Measurements from ENCODE around the gene LBP. TPM values are rescaled to one million over a fixed set of nuclear protein-coding genes. Genes with fewer than 3 reads are reported as not detected.
"Not testable (repeated sequence)": the region's sequence is repeated elsewhere in the genome, so short reads cannot be mapped to it uniquely, and the experiment has no call there.

LBP gene
- polyA plus RNA-seq, 3 donors from 2014 or later = not detected

DNA sequence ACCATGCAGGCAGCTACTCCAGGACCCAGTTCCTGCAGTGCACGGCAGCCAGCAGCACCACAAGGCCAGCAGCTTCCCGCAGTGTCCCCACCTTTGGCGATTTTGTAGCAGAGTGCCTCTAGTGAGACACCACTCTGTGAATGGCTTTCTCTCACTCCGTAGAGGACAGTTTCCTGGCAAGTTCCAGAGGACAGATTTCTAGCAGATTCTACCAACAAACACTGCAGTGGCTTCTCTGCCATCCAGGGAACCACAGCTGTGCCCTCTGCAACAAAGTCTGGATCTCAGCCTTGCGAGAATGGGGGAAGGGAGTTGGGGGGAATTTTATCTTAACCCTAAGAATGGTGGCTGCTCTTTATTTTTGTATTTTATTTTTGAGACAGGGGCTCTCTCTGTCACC lies 60.2 kb downstream of the LBP start:
- H3K4me1 Mint-ChIP-seq = no peaks in the 10 kb centered on the region
- H3K36me3 Mint-ChIP-seq = peaks cover 7 to 16% (median 7%) of the 10 kb centered on the region in 3 donors
- no peaks in the 10 kb centered on the region for H3K27me3 Mint-ChIP-seq (ENCODE audit: low read depth in 3 of 3)
- H3K27ac Mint-ChIP-seq = no peak overlapping the region
- no peak overlapping the region for H3K4me3 Mint-ChIP-seq
- DNase-seq = no peak
- no peaks in the 10 kb centered on the region for H3K9me3 Mint-ChIP-seq

GRCh38 chr20:38407321-38407720 lies 61.0 kb downstream of the LBP start:
- Mint-ChIP-seq H3K9me3 (no peaks in the 10 kb centered on the region), H3K27ac (no peak overlapping the region), H3K4me1 (no peaks in the 10 kb centered on the region), H3K36me3 (peaks cover 7 to 19% (median 10%) of the 10 kb centered on the region in 3 donors), H3K27me3 (ENCODE audit: low read depth in 3 of 3) (no peaks in the 10 kb centered on the region), H3K4me3 (no peak overlapping the region)
- no peak for DNase-seq

- not testable (repeated sequence) for H3K27me3 Mint-ChIP-seq (ENCODE audit: low read depth in 3 of 3); H3K4me1 Mint-ChIP-seq; DNase-seq; H3K4me3 Mint-ChIP-seq; H3K9me3 Mint-ChIP-seq; H3K27ac Mint-ChIP-seq
- H3K36me3 Mint-ChIP-seq = peaks cover 7 to 20% (median 11%) of the 10 kb centered on the region in 3 donors
These were observed 61.5 kb downstream of the LBP start for GRCh38 chr20:38407822-38408221.

- peaks cover 0 to 2% (median 0%) of the 10 kb centered on the region in 3 donors for H3K27me3 Mint-ChIP-seq (ENCODE audit: low read depth in 3 of 3)
- H3K4me1 Mint-ChIP-seq = no peaks in the 10 kb centered on the region
- H3K27ac Mint-ChIP-seq = no peak overlapping the region
- H3K9me3 Mint-ChIP-seq = no peaks in the 10 kb centered on the region
- H3K4me3 Mint-ChIP-seq = no peak overlapping the region
- DNase-seq = no peak
- H3K36me3 Mint-ChIP-seq = peaks cover 30 to 48% (median 37%) of the 10 kb centered on the region in 3 donors
These were observed 66.7 kb downstream of the LBP start for GRCh38 chr20:38412877-38413577.

GRCh38 chr20:38414769-38415450 lies 68.6 kb downstream of the LBP start:
- peaks cover 30 to 58% (median 38%) of the 10 kb centered on the region in 3 donors for H3K36me3 Mint-ChIP-seq
- DNase-seq = no peak
- H3K27me3 Mint-ChIP-seq (ENCODE audit: low read depth in 3 of 3) = peaks cover 0 to 2% (median 0%) of the 10 kb centered on the region in 3 donors
- no peak overlapping the region for H3K4me3 Mint-ChIP-seq
- H3K9me3 Mint-ChIP-seq = no peaks in the 10 kb centered on the region
- no peaks in the 10 kb centered on the region for H3K4me1 Mint-ChIP-seq
- no peak overlapping the region for H3K27ac Mint-ChIP-seq

- H3K9me3 Mint-ChIP-seq = no peaks in the 10 kb centered on the region
- H3K4me1 Mint-ChIP-seq = peaks cover 2 to 7% of the 10 kb centered on the region in 2 donors
- H3K27ac Mint-ChIP-seq = peak overlapping the region in 1 of 6 donors; percentile 46
- H3K4me3 Mint-ChIP-seq = no peak overlapping the region
- DNase-seq = no peak
- H3K36me3 Mint-ChIP-seq = peaks cover 31 to 76% (median 44%) of the 10 kb centered on the region in 3 donors
- H3K27me3 Mint-ChIP-seq (ENCODE audit: low read depth in 3 of 3) = peaks cover 0 to 3% (median 0%) of the 10 kb centered on the region in 3 donors
These were observed 72.4 kb downstream of the LBP start for GRCh38 chr20:38418509-38419204.

- Mint-ChIP-seq H3K4me1 (peaks cover 2 to 7% of the 10 kb centered on the region in 2 donors), H3K36me3 (peaks cover 21 to 68% (median 34%) of the 10 kb centered on the region in 3 donors), H3K27ac (peak overlapping the region in 2 of 6 donors; percentile 33 to 65), H3K4me3 (no peak overlapping the region), H3K27me3 (ENCODE audit: low read depth in 3 of 3) (peaks cover 0 to 3% (median 0%) of the 10 kb centered on the region in 3 donors), H3K9me3 (no peaks in the 10 kb centered on the region)
- no peak for DNase-seq
These were observed 74.3 kb downstream of the LBP start for GRCh38 chr20:38420388-38421085.

GRCh38 chr20:38421915-38422314 lies 75.6 kb downstream of the LBP start:
- Mint-ChIP-seq H3K27ac (no peak overlapping the region), H3K4me1 (peaks cover 4 to 11% of the 10 kb centered on the region in 2 donors), H3K4me3 (no peak overlapping the region), H3K36me3 (peaks cover 13 to 66% (median 28%) of the 10 kb centered on the region in 3 donors), H3K9me3 (no peaks in the 10 kb centered on the region), H3K27me3 (ENCODE audit: low read depth in 3 of 3) (peaks cover 0 to 3% (median under 1%) of the 10 kb centered on the region in 3 donors)
- no peak for DNase-seq

DNA sequence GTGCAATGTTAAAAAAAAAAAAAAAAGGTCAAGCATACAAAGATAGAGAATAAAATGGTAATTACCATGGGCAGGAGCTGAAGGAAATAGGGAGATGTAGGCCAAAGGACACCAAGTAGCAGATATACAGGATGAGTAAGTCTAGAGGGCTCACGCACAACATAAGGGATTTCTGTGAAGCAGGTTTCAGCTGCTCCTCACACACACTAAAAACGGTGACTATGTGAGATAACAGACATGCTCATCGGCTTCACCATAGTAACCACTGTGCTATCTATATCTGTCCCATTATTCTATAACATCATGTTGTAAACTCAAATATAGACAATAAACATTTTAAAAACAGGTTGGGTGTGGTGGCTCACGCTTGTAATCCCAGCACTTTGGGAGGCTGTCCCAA lies 77.3 kb downstream of the LBP start:
- Mint-ChIP-seq H3K36me3 (peaks cover 10 to 74% (median 30%) of the 10 kb centered on the region in 3 donors), H3K4me1 (peaks cover 7 to 20% of the 10 kb centered on the region in 2 donors), H3K27me3 (ENCODE audit: low read depth in 3 of 3) (peaks cover 0 to 2% (median 1%) of the 10 kb centered on the region in 3 donors), H3K9me3 (no peaks in the 10 kb centered on the region), H3K27ac (peak overlapping the region in 2 of 6 donors; percentile 12 to 57), H3K4me3 (no peak overlapping the region)
- DNase-seq = no peak

DNA sequence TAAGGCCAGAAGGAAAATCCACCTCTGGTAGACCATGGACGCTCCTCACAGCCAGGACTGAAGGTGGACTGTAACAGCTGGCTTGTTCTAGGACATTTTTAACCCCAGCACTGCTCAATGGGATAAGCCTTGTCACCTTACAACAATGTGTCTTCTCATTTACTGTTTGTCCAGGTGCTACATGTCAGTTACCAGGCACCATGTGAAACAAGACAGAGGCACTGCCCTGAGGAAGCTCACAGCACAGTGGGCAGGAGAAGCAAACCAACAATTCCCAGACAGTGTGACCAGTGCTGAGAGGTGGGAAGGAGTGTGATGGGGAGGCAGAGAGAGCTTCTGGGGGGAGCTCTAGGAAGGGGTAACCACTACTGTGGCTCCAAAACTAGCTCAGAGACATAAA lies 78.1 kb downstream of the LBP start:
- Mint-ChIP-seq H3K4me1 (peaks cover 7 to 25% of the 10 kb centered on the region in 2 donors), H3K36me3 (peaks cover 14 to 76% (median 33%) of the 10 kb centered on the region in 3 donors), H3K27me3 (ENCODE audit: low read depth in 3 of 3) (peaks cover 0 to 5% (median 4%) of the 10 kb centered on the region in 3 donors), H3K27ac (peak overlapping the region in 2 of 6 donors; percentile 60 to 78), H3K4me3 (no peak overlapping the region), H3K9me3 (no peaks in the 10 kb centered on the region)
- no peak for DNase-seq

DNA sequence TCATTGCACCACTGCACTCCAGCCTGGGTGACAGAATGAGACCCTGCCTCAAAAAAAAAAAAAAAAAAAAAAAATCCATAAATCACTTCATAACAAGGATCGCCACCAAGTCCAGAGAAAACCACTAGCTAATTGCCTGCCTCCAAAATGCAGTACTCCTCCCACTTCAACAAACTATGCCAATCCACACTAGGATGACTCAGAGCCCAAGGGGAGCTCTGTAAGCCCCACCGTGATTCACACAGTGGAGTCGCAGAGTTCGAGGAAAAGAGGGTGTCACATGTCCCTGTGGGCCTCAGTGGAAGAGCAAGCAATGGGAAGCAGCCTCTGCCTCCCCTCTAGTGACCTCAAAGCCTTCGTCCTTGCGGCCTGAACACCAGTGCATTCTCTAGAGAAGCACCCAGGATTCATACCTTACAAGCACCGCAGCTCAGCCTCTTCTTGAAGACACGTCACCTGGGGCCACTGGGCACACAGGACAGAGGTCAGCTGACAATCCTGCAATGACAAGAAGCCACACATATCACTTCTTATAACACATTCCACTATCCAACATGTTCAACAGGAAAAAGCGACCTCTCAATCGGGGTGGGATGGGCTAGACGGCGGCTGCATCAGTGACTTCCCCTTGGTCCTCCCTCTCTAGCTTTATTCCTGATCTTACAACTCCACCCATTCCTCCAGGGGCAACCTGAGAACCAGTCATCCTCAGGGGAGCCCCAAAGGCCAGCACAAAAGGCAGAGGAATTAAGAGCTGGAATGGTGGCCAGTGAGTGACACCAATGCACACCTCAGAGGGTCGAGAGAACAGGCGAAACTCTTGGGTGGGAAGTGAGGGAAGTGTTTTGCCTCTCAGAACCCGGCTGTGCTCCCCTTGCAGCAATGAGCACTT lies 80.0 kb downstream of the LBP start:
- Mint-ChIP-seq H3K4me1 (peaks cover 17 to 36% of the 10 kb centered on the region in 2 donors), H3K27me3 (ENCODE audit: low read depth in 3 of 3) (peaks cover 0 to 4% (median 4%) of the 10 kb centered on the region in 3 donors), H3K27ac (peak overlapping the region in 2 of 6 donors; percentile 40 to 61), H3K4me3 (no peak overlapping the region), H3K36me3 (peaks cover 13 to 64% (median 38%) of the 10 kb centered on the region in 3 donors), H3K9me3 (no peaks in the 10 kb centered on the region)
- no peak for DNase-seq
